ENCODE data around the gene PROSER3. TPM values are rescaled to one million over a fixed set of nuclear protein-coding genes. Genes with fewer than 3 reads are reported as not detected.

PROSER3 gene
- total and polyA plus RNA-seq, 2 of the 13 experiments (the other 11 are each of a cell fraction or from before 2014, with no cell fraction given), result 5.1 to 5.7 TPM

DNA sequence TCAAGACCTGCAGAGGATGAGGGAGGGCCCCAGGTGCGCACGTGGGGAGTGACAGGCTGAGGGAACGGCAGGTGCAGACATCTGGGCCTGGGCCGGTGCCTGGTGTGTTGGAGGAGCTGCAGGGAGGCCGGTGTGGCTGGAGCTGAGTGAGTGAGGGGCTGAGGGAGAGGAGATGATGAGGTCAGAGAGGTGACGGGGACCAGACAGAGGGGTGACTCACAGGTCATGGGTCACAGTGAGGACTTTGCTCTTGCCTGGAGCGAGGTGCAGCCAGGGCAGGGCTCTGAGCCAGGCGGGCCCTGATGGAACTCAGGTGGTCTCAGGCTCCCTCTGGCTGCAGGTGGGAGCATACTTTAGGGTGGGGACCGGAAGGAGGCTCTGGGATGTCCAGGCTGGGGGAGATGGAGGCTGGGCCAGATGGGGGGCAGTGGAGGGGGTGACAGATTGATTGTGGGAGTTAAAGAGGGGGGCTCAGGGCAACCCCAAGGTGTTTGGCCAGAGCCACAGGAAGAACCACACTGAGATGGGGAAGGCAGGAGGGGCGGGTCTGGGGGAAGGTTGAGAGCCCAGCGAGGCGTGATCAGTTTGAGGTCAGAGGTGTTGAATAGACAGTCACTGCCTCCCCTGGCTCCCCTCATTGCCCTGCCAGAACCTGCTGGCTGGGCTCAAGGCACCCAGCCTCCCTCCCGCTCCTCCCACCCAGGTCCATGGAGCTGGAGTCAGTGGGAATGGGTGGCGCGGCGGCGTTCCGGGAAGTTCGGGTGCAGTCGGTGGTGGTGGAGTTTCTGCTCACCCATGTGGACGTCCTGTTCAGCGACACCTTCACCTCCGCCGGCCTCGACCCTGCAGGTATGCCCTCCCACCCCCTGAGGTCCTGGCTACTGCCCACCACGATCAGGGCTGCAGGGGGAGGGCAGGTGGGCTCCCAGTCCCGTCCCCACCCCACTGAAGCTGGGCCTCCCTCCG is 25.8 kb downstream of the PROSER3 start (continued):
- TF ChIP-seq, protein P1, sequence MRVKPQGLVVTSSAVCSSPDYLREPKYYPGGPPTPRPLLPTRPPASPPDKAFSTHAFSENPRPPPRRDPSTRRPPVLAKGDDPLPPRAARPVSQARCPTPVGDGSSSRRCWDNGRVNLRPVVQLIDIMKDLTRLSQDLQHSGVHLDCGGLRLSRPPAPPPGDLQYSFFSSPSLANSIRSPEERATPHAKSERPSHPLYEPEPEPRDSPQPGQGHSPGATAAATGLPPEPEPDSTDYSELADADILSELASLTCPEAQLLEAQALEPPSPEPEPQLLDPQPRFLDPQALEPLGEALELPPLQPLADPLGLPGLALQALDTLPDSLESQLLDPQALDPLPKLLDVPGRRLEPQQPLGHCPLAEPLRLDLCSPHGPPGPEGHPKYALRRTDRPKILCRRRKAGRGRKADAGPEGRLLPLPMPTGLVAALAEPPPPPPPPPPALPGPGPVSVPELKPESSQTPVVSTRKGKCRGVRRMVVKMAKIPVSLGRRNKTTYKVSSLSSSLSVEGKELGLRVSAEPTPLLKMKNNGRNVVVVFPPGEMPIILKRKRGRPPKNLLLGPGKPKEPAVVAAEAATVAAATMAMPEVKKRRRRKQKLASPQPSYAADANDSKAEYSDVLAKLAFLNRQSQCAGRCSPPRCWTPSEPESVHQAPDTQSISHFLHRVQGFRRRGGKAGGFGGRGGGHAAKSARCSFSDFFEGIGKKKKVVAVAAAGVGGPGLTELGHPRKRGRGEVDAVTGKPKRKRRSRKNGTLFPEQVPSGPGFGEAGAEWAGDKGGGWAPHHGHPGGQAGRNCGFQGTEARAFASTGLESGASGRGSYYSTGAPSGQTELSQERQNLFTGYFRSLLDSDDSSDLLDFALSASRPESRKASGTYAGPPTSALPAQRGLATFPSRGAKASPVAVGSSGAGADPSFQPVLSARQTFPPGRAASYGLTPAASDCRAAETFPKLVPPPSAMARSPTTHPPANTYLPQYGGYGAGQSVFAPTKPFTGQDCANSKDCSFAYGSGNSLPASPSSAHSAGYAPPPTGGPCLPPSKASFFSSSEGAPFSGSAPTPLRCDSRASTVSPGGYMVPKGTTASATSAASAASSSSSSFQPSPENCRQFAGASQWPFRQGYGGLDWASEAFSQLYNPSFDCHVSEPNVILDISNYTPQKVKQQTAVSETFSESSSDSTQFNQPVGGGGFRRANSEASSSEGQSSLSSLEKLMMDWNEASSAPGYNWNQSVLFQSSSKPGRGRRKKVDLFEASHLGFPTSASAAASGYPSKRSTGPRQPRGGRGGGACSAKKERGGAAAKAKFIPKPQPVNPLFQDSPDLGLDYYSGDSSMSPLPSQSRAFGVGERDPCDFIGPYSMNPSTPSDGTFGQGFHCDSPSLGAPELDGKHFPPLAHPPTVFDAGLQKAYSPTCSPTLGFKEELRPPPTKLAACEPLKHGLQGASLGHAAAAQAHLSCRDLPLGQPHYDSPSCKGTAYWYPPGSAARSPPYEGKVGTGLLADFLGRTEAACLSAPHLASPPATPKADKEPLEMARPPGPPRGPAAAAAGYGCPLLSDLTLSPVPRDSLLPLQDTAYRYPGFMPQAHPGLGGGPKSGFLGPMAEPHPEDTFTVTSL (CRISPR knock-in tag; IDR thresholded peaks at IDR 0.05; ENCODE audit: borderline replicate concordance), result no peak
- TF ChIP-seq ZBTB8A (CRISPR knock-in tag; IDR thresholded peaks at IDR 0.05; ENCODE audit: borderline replicate concordance, low read depth) (no peak), KDM2A (CRISPR knock-in tag; IDR thresholded peaks at IDR 0.05; ENCODE audit: borderline replicate concordance, low read depth) (no peak), ZBTB21 (CRISPR knock-in tag; IDR thresholded peaks at IDR 0.05) (peak; percentile 62; the same call in 1 of the 2 replicates), KAT8 (CRISPR knock-in tag; IDR thresholded peaks at IDR 0.05) (no peak), ZNF839 (CRISPR knock-in tag; IDR thresholded peaks at IDR 0.05; ENCODE audit: borderline replicate concordance) (no peak), JUNB (CRISPR knock-in tag; IDR thresholded peaks at IDR 0.05; ENCODE audit: borderline replicate concordance) (no peak), HES4 (CRISPR knock-in tag; IDR thresholded peaks at IDR 0.05; ENCODE audit: borderline replicate concordance) (no peak), RARA (CRISPR knock-in tag; IDR thresholded peaks at IDR 0.05) (peak; percentile 76), NFKBIZ (CRISPR knock-in tag; IDR thresholded peaks at IDR 0.05) (no peak), ZFP82 (CRISPR knock-in tag; IDR thresholded peaks at IDR 0.05; ENCODE audit: borderline replicate concordance) (no peak), HNF4A (CRISPR knock-in tag; IDR thresholded peaks at IDR 0.05) (peak; percentile 50), SOX5 (CRISPR knock-in tag; IDR thresholded peaks at IDR 0.05; ENCODE audit: borderline replicate concordance) (no peak), ERF (CRISPR knock-in tag; IDR thresholded peaks at IDR 0.05) (no peak), ZNF83 (CRISPR knock-in tag; IDR thresholded peaks at IDR 0.05; ENCODE audit: borderline replicate concordance) (no peak), NR2F2 (IDR thresholded peaks at IDR 0.05; ENCODE audit: borderline replicate concordance, low read depth) (peak; percentile 47; the same call in 1 of the 2 replicates)
- TF ChIP-seq, protein P2, sequence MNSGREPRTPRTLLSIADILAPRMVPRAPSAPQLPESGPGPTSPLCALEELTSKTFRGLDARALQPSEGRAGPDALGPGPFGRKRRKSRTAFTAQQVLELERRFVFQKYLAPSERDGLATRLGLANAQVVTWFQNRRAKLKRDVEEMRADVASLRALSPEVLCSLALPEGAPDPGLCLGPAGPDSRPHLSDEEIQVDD (CRISPR knock-in tag; IDR thresholded peaks at IDR 0.05; ENCODE audit: borderline replicate concordance), result no peak
- TF ChIP-seq, protein P3, sequence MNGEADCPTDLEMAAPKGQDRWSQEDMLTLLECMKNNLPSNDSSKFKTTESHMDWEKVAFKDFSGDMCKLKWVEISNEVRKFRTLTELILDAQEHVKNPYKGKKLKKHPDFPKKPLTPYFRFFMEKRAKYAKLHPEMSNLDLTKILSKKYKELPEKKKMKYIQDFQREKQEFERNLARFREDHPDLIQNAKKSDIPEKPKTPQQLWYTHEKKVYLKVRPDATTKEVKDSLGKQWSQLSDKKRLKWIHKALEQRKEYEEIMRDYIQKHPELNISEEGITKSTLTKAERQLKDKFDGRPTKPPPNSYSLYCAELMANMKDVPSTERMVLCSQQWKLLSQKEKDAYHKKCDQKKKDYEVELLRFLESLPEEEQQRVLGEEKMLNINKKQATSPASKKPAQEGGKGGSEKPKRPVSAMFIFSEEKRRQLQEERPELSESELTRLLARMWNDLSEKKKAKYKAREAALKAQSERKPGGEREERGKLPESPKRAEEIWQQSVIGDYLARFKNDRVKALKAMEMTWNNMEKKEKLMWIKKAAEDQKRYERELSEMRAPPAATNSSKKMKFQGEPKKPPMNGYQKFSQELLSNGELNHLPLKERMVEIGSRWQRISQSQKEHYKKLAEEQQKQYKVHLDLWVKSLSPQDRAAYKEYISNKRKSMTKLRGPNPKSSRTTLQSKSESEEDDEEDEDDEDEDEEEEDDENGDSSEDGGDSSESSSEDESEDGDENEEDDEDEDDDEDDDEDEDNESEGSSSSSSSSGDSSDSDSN (CRISPR knock-in tag; IDR thresholded peaks at IDR 0.05), result peak; percentile 34; the same call in 1 of the 2 replicates

Data from HepG2 (cell line).